Femur (tissue), 1 donor: ENCODE measurements around the gene SLC38A6.
"Not testable (repeated sequence)": the region's sequence is repeated elsewhere in the genome, so short reads cannot be mapped to it uniquely, and the experiment has no call there.

ENCODE experiments used
- DNase-seq: peaks from one replicate; pipeline ENCODE4 v3.0.0-alpha.2; 2017

Gene SLC38A6

GRCh38 chr14:61064210-61064609, 83.2 kb downstream of the SLC38A6 start:
- DNase-seq = no peak

- no peak for DNase-seq
These were observed 83.8 kb downstream of the SLC38A6 start for GRCh38 chr14:61064856-61065255.

GRCh38 chr14:61065656-61066055, 84.6 kb downstream of the SLC38A6 start:
- DNase-seq = no peak

GRCh38 chr14:61072442-61072841, 91.4 kb downstream of the SLC38A6 start:
- DNase-seq = not testable (repeated sequence)

- no peak for DNase-seq
These were observed 93.8 kb downstream of the SLC38A6 start for GRCh38 chr14:61074852-61075251.

- DNase-seq = no peak
These were observed 95.5 kb downstream of the SLC38A6 start for GRCh38 chr14:61076556-61076955.

GRCh38 chr14:61077437-61077836, 96.4 kb downstream of the SLC38A6 start:
- no peak for DNase-seq

- no peak for DNase-seq
These were observed 97.1 kb downstream of the SLC38A6 start for GRCh38 chr14:61077951-61078720.

- peak; percentile 88 for DNase-seq
These were observed 99.6 kb downstream of the SLC38A6 start for GRCh38 chr14:61080591-61081010.

- no peak for DNase-seq
These were observed 107.0 kb downstream of the SLC38A6 start for GRCh38 chr14:61088081-61088480.

- no peak for DNase-seq
These were observed 108.2 kb downstream of the SLC38A6 start for GRCh38 chr14:61089126-61089750.

- DNase-seq = no peak
These were observed 109.6 kb downstream of the SLC38A6 start for GRCh38 chr14:61090432-61091216.

GRCh38 chr14:61091657-61092273, 110.7 kb downstream of the SLC38A6 start:
- peak; percentile 65 for DNase-seq

GRCh38 chr14:61098096-61098495, 117.1 kb downstream of the SLC38A6 start:
- DNase-seq = not testable (repeated sequence)

- no peak for DNase-seq
These were observed 117.7 kb downstream of the SLC38A6 start for GRCh38 chr14:61098721-61099120.

- no peak for DNase-seq
These were observed 118.3 kb downstream of the SLC38A6 start for GRCh38 chr14:61099216-61099835.

GRCh38 chr14:61101803-61102548, 120.9 kb downstream of the SLC38A6 start:
- DNase-seq = no peak
